ENCODE data around the gene MTOR. TPM values are rescaled to one million over a fixed set of nuclear protein-coding genes. Genes with fewer than 3 reads are reported as not detected.

The MTOR gene
- total and polyA plus RNA-seq, 10 of the 15 experiments (the other 5 are each of a cell fraction or from before 2014, with no cell fraction given) = 6.6 to 41.8 (median 29.8) TPM

DNA sequence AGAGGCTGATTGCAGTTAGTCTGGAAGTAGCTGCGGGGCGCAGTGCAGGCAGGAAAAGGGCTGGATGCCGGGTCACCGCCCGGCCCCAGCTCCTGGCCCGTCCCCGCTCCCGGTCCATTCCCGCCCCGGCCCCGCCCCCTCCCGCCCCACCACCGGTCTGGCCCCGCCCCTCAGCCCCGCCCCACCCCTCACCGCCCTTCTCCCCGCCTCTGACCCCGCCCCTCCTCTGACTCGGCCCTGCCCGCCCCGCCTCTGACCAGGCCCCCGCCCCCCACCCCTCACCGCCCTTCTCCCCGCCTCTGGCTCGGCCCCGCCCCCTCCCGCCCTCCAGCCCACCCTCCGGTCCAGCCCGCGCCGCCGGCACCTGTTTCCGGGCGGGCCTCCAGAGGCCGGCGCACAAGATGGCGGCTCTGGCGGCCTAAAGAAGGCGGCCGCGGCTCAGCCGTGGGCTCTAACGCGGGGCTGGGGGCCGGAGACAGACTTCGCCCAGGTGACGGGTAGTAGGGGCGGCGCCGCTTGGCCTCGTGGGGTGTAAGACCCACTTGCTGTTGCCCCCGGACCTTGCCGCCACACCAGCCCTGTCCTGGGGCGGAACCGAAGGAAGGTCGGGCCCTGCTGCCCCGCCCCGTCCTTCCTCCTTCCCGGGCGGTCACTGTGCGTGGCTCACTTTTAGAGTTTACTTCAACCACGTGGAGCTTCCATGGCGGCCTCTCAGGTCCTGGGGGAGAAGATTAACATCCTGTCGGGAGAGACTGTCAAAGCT lies 10.7 kb upstream of the MTOR start, which contains the start of gene UBIAD1 (continued):
- TF ChIP-seq IRF3 (IDR thresholded peaks at IDR 0.05) = 0 out of 2 replicates have a peak, but pooled peaks have one; percentile 27
- no peak for TF ChIP-seq ZSCAN29 (IDR thresholded peaks at IDR 0.05)
- no peak for TF ChIP-seq JUNB (IDR thresholded peaks at IDR 0.05)
- TF ChIP-seq CREB1 (IDR thresholded peaks at IDR 0.05; ENCODE audit: low read depth) = 0 out of 2 replicates have a peak, but pooled peaks have one; percentile 24
- TF ChIP-seq ZBTB40 (IDR thresholded peaks at IDR 0.05; ENCODE audit: borderline replicate concordance) = peak; percentile 94
- TF ChIP-seq, protein P1, sequence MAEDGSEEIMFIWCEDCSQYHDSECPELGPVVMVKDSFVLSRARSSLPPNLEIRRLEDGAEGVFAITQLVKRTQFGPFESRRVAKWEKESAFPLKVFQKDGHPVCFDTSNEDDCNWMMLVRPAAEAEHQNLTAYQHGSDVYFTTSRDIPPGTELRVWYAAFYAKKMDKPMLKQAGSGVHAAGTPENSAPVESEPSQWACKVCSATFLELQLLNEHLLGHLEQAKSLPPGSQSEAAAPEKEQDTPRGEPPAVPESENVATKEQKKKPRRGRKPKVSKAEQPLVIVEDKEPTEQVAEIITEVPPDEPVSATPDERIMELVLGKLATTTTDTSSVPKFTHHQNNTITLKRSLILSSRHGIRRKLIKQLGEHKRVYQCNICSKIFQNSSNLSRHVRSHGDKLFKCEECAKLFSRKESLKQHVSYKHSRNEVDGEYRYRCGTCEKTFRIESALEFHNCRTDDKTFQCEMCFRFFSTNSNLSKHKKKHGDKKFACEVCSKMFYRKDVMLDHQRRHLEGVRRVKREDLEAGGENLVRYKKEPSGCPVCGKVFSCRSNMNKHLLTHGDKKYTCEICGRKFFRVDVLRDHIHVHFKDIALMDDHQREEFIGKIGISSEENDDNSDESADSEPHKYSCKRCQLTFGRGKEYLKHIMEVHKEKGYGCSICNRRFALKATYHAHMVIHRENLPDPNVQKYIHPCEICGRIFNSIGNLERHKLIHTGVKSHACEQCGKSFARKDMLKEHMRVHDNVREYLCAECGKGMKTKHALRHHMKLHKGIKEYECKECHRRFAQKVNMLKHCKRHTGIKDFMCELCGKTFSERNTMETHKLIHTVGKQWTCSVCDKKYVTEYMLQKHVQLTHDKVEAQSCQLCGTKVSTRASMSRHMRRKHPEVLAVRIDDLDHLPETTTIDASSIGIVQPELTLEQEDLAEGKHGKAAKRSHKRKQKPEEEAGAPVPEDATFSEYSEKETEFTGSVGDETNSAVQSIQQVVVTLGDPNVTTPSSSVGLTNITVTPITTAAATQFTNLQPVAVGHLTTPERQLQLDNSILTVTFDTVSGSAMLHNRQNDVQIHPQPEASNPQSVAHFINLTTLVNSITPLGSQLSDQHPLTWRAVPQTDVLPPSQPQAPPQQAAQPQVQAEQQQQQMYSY (CRISPR knock-in tag; IDR thresholded peaks at IDR 0.05) = no peak
- peak; percentile 16 for TF ChIP-seq SP1 (IDR thresholded peaks at IDR 0.05; ENCODE audit: low read depth, low read length)
- TF ChIP-seq, protein P2, sequence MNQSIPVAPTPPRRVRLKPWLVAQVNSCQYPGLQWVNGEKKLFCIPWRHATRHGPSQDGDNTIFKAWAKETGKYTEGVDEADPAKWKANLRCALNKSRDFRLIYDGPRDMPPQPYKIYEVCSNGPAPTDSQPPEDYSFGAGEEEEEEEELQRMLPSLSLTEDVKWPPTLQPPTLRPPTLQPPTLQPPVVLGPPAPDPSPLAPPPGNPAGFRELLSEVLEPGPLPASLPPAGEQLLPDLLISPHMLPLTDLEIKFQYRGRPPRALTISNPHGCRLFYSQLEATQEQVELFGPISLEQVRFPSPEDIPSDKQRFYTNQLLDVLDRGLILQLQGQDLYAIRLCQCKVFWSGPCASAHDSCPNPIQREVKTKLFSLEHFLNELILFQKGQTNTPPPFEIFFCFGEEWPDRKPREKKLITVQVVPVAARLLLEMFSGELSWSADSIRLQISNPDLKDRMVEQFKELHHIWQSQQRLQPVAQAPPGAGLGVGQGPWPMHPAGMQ (IDR thresholded peaks at IDR 0.05; ENCODE audit: borderline replicate concordance) = no peak
- TF ChIP-seq, protein P3, sequence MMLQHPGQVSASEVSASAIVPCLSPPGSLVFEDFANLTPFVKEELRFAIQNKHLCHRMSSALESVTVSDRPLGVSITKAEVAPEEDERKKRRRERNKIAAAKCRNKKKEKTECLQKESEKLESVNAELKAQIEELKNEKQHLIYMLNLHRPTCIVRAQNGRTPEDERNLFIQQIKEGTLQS (IDR thresholded peaks at IDR 0.05; ENCODE audit: borderline replicate concordance, extremely low read depth, low read depth, low read length) = no peak
- TF ChIP-seq KAT2A (conservative IDR thresholded peaks at IDR 0.05; ENCODE audit: control insufficient read depth, low read depth, low read length) = no peak
- TF ChIP-seq HDAC6 (IDR thresholded peaks at IDR 0.05; ENCODE audit: unreplicated experiment) = no peak
- TF ChIP-seq CBX3 (IDR thresholded peaks at IDR 0.05; ENCODE audit: borderline replicate concordance, low read depth) = no peak
- peak in 1 of 2 experiments; percentile 60; a peak in 2 of 4 replicates for TF ChIP-seq BHLHE40 (IDR thresholded peaks at IDR 0.05; ENCODE audit: borderline replicate concordance in 1 of 2, low read depth in 2 of 2, low read length in 1 of 2)
- TF ChIP-seq CBFB (IDR thresholded peaks at IDR 0.05; ENCODE audit: low read depth) = no peak
- 0 out of 2 replicates have a peak, but pooled peaks have one; percentile 20 for TF ChIP-seq CHD2 (IDR thresholded peaks at IDR 0.05; ENCODE audit: borderline replicate concordance, low read depth, low read length)
- TF ChIP-seq, protein P4, sequence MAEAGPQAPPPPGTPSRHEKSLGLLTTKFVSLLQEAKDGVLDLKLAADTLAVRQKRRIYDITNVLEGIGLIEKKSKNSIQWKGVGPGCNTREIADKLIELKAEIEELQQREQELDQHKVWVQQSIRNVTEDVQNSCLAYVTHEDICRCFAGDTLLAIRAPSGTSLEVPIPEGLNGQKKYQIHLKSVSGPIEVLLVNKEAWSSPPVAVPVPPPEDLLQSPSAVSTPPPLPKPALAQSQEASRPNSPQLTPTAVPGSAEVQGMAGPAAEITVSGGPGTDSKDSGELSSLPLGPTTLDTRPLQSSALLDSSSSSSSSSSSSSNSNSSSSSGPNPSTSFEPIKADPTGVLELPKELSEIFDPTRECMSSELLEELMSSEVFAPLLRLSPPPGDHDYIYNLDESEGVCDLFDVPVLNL (IDR thresholded peaks at IDR 0.05; ENCODE audit: low read depth, low read length) = no peak
- no peak for TF ChIP-seq FOXM1 (IDR thresholded peaks at IDR 0.05; ENCODE audit: low read depth, low read length)
